Measurements from ENCODE around the gene BABAM1.

GRCh38 chr19:17326595-17326966 is 59.3 kb downstream of the BABAM1 start:
- no peak for TF ChIP-seq POLR2A (IDR thresholded peaks at IDR 0.05; ENCODE audit: low read length)
- no peak for TF ChIP-seq GATA1 (IDR thresholded peaks at IDR 0.05; ENCODE audit: low read depth, low read length)

Data from erythroblast (primary cell).